ENCODE results near the gene EIF1. TPM values are rescaled to one million over a fixed set of nuclear protein-coding genes. Genes with fewer than 3 reads are reported as not detected.

The EIF1 gene
- polyA plus RNA-seq, 1 experiment: 251 TPM

DNA sequence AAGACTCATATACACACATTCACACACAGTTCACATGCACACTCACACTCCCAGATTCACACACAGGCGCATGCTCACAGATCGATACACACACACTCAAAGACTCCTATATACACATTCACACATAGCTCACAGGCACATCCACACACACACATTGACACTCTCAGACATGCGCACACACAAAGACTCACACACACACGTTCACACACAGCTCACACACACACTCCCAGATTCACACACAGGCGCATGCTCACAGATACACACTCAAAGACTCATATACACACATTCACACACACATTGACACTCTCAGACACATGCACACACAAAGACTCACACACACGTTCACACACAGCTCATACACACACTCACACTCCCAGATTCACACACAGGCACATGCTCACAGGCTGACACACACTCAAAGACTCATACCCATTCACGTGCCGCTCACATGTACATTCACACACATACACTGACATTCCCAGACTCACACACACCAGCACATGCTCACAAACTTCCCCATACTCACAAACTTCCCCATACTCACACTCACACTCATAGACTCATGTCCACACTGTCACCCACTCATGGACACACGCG lies 38.7 kb upstream of the EIF1 start:
- no peaks in the 10 kb centered on the region for H3K27me3 ChIP-seq (ENCODE audit: control insufficient read depth, insufficient read depth, low read length)
- no peaks in the 10 kb centered on the region for H3K36me3 ChIP-seq (ENCODE audit: control insufficient read depth, insufficient read depth, low read length)
- no peak for DNase-seq (ENCODE audit: low read depth)
- POLR2A ChIA-PET: no interaction called here
- CTCF ChIA-PET: interaction anchor here (0.7 to 15.6 kb wide), 10 partner anchors 8 to 845 kb away, joined by 3 to 343 read pairs (median 20); partner anchors contain the start of gene KRT13
- no peak for TF ChIP-seq CTCF (IDR thresholded peaks at IDR 0.05; ENCODE audit: insufficient read depth, low read depth, low read length)
- H3K4me3 ChIP-seq (ENCODE audit: low read depth, low read length): no peak overlapping the region

DNA sequence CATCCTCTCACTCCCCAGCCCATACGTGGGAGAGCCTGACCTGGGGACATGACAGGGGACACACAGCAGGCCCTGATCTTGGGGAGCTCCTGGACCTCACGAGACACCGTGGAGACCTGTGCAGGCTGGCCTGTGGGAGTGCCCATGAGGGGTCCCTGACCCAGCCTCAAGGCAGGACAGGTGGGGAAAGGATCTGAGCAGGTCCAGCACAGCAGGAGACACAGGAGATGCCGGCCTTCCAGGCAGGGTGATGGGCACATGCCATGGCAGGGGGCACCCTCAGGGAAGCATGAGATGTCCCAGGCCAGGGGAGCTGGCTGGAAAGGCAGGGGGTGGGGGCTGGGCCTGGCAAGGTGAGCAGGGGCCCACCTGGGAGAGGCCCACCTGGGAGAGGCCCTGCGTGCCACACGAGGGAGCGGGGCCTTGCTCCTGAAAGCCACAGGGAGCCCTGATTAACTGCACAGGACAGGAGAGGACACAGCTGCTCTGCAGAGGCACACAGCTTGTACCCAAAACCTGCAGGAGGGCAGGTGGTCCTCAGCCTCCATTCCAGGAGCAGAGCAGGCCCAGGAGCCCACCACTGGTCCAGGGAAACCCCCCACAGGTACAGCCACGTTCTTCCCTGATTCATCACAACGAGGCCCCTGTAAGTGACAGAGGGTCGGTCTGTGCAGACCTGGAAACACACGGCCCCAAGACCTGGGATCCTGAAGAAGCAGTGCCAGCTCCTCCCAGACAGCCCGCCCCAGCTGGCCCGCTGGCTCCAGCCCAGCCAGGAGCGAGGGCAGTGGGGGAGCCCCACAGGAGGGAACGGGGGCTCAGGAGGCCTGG lies 37.7 kb upstream of the EIF1 start:
- Histone ChIP-seq H3K27me3 (ENCODE audit: control insufficient read depth, insufficient read depth, low read length) (no peaks in the 10 kb centered on the region), H3K36me3 (ENCODE audit: control insufficient read depth, insufficient read depth, low read length) (no peaks in the 10 kb centered on the region), H3K4me3 (ENCODE audit: low read depth, low read length) (no peak overlapping the region)
- TF ChIP-seq CTCF (IDR thresholded peaks at IDR 0.05; ENCODE audit: insufficient read depth, low read depth, low read length): no peak
- DNase-seq (ENCODE audit: low read depth): no peak
- POLR2A ChIA-PET: interaction anchor here (0.6 kb wide), 1 partner anchor 1672 kb away, joined by 9 read pairs; no protein-coding TSS in a partner anchor
- CTCF ChIA-PET: interaction anchor here (0.8 to 15.6 kb wide), 5 partner anchors 14 to 795 kb away, joined by 3 to 343 read pairs (median 88); no protein-coding TSS in a partner anchor

DNA sequence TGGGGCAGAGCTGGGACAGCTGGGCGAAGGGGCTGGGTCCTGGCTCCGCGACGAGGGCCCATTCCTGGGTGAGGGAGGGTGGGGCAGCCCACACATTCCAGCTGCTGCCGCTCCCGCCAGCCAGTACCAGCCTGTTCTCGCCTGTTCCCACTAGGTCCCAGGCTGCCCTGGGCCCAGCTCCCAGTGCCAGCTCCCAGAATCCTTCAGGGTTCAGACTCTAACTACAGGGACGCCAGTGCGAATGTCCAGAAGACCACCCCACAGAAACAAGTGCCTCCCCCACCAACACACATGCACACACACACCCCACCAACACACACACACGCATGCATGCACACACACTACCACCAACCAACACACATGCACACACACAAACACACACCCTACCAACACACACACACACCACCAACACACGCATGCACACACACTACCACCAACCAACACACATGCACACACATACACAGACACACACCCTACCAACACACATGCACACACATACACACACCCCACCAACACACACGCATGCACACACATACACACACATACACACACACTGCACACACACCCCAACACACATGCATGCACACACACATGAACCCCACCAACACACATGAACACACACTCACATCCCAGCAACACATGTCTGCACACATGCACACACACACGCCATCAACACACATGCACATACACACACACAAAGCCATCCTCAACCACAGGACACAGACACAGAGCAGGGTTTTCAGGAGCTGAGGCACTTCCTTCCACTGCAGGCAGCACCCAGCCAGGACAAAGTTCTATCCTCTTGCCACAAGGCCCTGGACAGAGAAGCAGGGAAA lies 36.8 kb upstream of the EIF1 start:
- Histone ChIP-seq H3K27me3 (ENCODE audit: control insufficient read depth, insufficient read depth, low read length) (no peaks in the 10 kb centered on the region), H3K4me3 (ENCODE audit: low read depth, low read length) (no peak overlapping the region), H3K36me3 (ENCODE audit: control insufficient read depth, insufficient read depth, low read length) (no peaks in the 10 kb centered on the region)
- no peak for TF ChIP-seq CTCF (IDR thresholded peaks at IDR 0.05; ENCODE audit: insufficient read depth, low read depth, low read length)
- POLR2A ChIA-PET: interaction anchor here (0.6 to 1.3 kb wide), 2 partner anchors 37 to 1673 kb away, joined by 5 to 9 read pairs; partner anchors contain the start of gene EIF1
- no peak for DNase-seq (ENCODE audit: low read depth)
- CTCF ChIA-PET: interaction anchor here (0.6 to 15.6 kb wide), 5 partner anchors 13 to 796 kb away, joined by 3 to 343 read pairs (median 88); no protein-coding TSS in a partner anchor

DNA sequence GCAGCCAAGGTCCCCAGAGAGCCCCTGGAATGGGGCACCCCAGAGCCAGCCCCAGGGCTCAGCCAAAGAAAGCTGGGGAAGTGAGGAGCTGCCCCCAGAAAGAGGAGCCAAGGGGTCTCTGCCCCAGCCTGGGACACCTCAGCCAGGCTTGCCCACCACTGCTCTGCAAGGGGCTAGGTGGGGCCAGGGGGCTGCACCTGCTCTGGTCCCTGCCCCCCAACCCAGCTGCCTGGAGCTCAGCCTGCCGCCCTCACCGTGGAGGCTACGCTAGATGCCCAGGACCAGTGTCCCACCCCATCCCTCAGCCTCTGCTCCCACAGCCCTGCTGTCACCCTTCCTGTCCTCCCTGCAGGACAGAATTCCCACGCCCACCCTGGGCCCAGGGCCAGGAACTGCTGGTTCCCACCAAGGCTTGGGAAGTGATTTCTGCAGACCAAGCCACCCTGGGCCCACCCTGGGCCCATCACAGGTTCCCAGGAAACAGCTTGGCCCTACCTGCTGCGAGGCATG lies 36.2 kb upstream of the EIF1 start:
- DNase-seq (ENCODE audit: low read depth): no peak
- no peaks in the 10 kb centered on the region for H3K27me3 ChIP-seq (ENCODE audit: control insufficient read depth, insufficient read depth, low read length)
- no peak for TF ChIP-seq CTCF (IDR thresholded peaks at IDR 0.05; ENCODE audit: insufficient read depth, low read depth, low read length)
- ChIA-PET POLR2A (interaction anchor here (1.3 kb wide), 1 partner anchor 36 kb away, joined by 5 read pairs; the partner anchor contains the start of gene EIF1), CTCF (interaction anchor here (0.6 to 15.6 kb wide), 4 partner anchors 12 to 795 kb away, joined by 4 to 343 read pairs (median 144); no protein-coding TSS in a partner anchor)
- H3K4me3 ChIP-seq (ENCODE audit: low read depth, low read length): no peak overlapping the region
- H3K36me3 ChIP-seq (ENCODE audit: control insufficient read depth, insufficient read depth, low read length): no peaks in the 10 kb centered on the region

All from BJ (cell line).